Urinary bladder (tissue), 4 donors: ENCODE results near the gene DIPK1C. TPM values are rescaled to one million over a fixed set of nuclear protein-coding genes. Genes with fewer than 3 reads are reported as not detected.

Experiments
- DNase-seq: peaks from one replicate; pipeline ENCODE4 v3.0.0-alpha.2; 2015; ENCODE audit errors: extremely low spot score
- H3K27ac ChIP-seq: one replicate; pipeline ENCODE4 v1.5.1; 2013; ENCODE audit warnings: low read depth, mild to moderate bottlenecking, moderate library complexity
- H3K36me3 ChIP-seq: one replicate; pipeline ENCODE4 v1.6.1; 2013; ENCODE audit warnings: mild to moderate bottlenecking, moderate library complexity; ENCODE audit not compliant: insufficient read depth
- H3K4me1 ChIP-seq: one replicate; pipeline ENCODE4 v1.6.1; 2013; ENCODE audit warnings: mild to moderate bottlenecking, moderate library complexity; ENCODE audit not compliant: insufficient read depth
- H3K4me3 ChIP-seq: one replicate; pipeline ENCODE4 v1.5.1; 2013; ENCODE audit warnings: low read depth, low read length
- WGBS: extraction: QIAGEN DNeasy Blood & Tissue Kit; methylation state at CpG from one replicate; pipeline ENCODE4 v1.1.7; 2013; 5-methylcytosine and 5-hydroxymethylcytosine counted together
- polyA plus RNA-seq: library from polyadenylated mRNA; stranded (reverse); fragments of 200-250 nt; gene quantifications from one replicate; pipeline ENCODE4 v1.2.3, GENCODE V29; 2013
- total RNA-seq: library from RNA; depleted of rRNA; stranded (reverse); fragments of >200 nt; gene quantifications from one replicate; pipeline ENCODE4 v1.2.3, GENCODE V29; 2014
- donor health status: healthy with polysubstance abuse.
- donor health status: healthy.

The DIPK1C gene
- total and polyA plus RNA-seq, 2 donors, result 0.22 to 1.6 TPM

- no peak overlapping the region for H3K27ac ChIP-seq
- no peaks in the 10 kb centered on the region for H3K36me3 ChIP-seq
- no peaks in the 10 kb centered on the region for H3K4me1 ChIP-seq
- DNase-seq, result no peak
- WGBS, result 86% methylated on average over 8 of the region's 8 CpGs
- H3K4me3 ChIP-seq, result no peak overlapping the region
Measured at GRCh38 chr18:74477771-74478170, 20.7 kb upstream of the DIPK1C start.

GRCh38 chr18:74476140-74476539 lies 19.0 kb upstream of the DIPK1C start:
- no peak overlapping the region for H3K27ac ChIP-seq
- 17% methylated on average over 6 of the region's 6 CpGs for WGBS
- H3K36me3 ChIP-seq, result no peaks in the 10 kb centered on the region
- no peaks in the 10 kb centered on the region for H3K4me1 ChIP-seq
- no peak for DNase-seq
- H3K4me3 ChIP-seq, result no peak overlapping the region

GRCh38 chr18:74473976-74474640 lies 17.0 kb upstream of the DIPK1C start:
- Histone ChIP-seq H3K36me3 (no peaks in the 10 kb centered on the region), H3K27ac (no peak overlapping the region), H3K4me1 (no peaks in the 10 kb centered on the region), H3K4me3 (no peak overlapping the region)
- 90% methylated on average over 3 of the region's 3 CpGs for WGBS
- DNase-seq, result no peak

GRCh38 chr18:74472312-74472711 lies 15.2 kb upstream of the DIPK1C start:
- H3K27ac ChIP-seq, result no peak overlapping the region
- DNase-seq, result no peak
- H3K4me3 ChIP-seq, result no peak overlapping the region
- H3K4me1 ChIP-seq, result no peaks in the 10 kb centered on the region
- WGBS, result 64% methylated on average over 2 of the region's 2 CpGs
- no peaks in the 10 kb centered on the region for H3K36me3 ChIP-seq

GRCh38 chr18:74468547-74469061 lies 11.5 kb upstream of the DIPK1C start:
- H3K36me3 ChIP-seq, result no peaks in the 10 kb centered on the region
- H3K4me3 ChIP-seq, result no peak overlapping the region
- no peak for DNase-seq
- 34% methylated on average over 3 of the region's 3 CpGs for WGBS
- H3K27ac ChIP-seq, result no peak overlapping the region
- H3K4me1 ChIP-seq, result no peaks in the 10 kb centered on the region

GRCh38 chr18:74465775-74466174 lies 8.7 kb upstream of the DIPK1C start:
- Histone ChIP-seq H3K27ac (no peak overlapping the region), H3K36me3 (no peaks in the 10 kb centered on the region), H3K4me1 (no peaks in the 10 kb centered on the region), H3K4me3 (no peak overlapping the region)
- 91% methylated on average over 4 of the region's 4 CpGs for WGBS
- DNase-seq, result no peak

- no peak for DNase-seq
- 100% methylated on average over 1 of the region's 1 CpG for WGBS
- Histone ChIP-seq H3K4me3 (no peak overlapping the region), H3K27ac (no peak overlapping the region), H3K4me1 (no peaks in the 10 kb centered on the region), H3K36me3 (no peaks in the 10 kb centered on the region)
Measured at GRCh38 chr18:74463983-74464382, 6.9 kb upstream of the DIPK1C start.

GRCh38 chr18:74463254-74463653 lies 6.1 kb upstream of the DIPK1C start:
- no peak overlapping the region for H3K4me3 ChIP-seq
- H3K36me3 ChIP-seq, result no peaks in the 10 kb centered on the region
- 52% methylated on average over 8 of the region's 8 CpGs for WGBS
- no peaks in the 10 kb centered on the region for H3K4me1 ChIP-seq
- H3K27ac ChIP-seq, result no peak overlapping the region
- no peak for DNase-seq

GRCh38 chr18:74460825-74461224 lies 3.7 kb upstream of the DIPK1C start:
- no peaks in the 10 kb centered on the region for H3K36me3 ChIP-seq
- no peak overlapping the region for H3K27ac ChIP-seq
- WGBS, result 94% methylated on average over 7 of the region's 7 CpGs
- DNase-seq, result no peak
- peaks cover 4% of the 10 kb centered on the region for H3K4me1 ChIP-seq
- no peak overlapping the region for H3K4me3 ChIP-seq

- H3K4me1 ChIP-seq, result peaks cover 4% of the 10 kb centered on the region
- 67% methylated on average over 7 of the region's 7 CpGs for WGBS
- H3K27ac ChIP-seq, result no peak overlapping the region
Measured at GRCh38 chr18:74459889-74460288, 2.8 kb upstream of the DIPK1C start.

GRCh38 chr18:74457725-74458421 lies 765 bp upstream of the DIPK1C start:
- Histone ChIP-seq H3K4me3 (peak overlapping the region; percentile 43), H3K4me1 (peaks cover 4% of the 10 kb centered on the region), H3K36me3 (no peaks in the 10 kb centered on the region), H3K27ac (no peak overlapping the region)
- DNase-seq, result no peak
- WGBS, result 31% methylated on average over 34 of the region's 34 CpGs

More at GRCh38 chr18:74459889-74460288, 2.8 kb upstream of the DIPK1C start:
- DNase-seq, result no peak
- Histone ChIP-seq H3K4me3 (no peak overlapping the region), H3K36me3 (no peaks in the 10 kb centered on the region)

- H3K36me3 ChIP-seq, result no peaks in the 10 kb centered on the region
- no peak overlapping the region for H3K27ac ChIP-seq
- peak overlapping the region; percentile 43 for H3K4me3 ChIP-seq
- DNase-seq, result no peak
- peaks cover 4% of the 10 kb centered on the region for H3K4me1 ChIP-seq
- WGBS, result under 1% methylated on average over 69 of the region's 69 CpGs
Measured at GRCh38 chr18:74456349-74457042, 612 bp downstream of the DIPK1C start.

- Histone ChIP-seq H3K4me3 (no peak overlapping the region), H3K36me3 (no peaks in the 10 kb centered on the region), H3K4me1 (peaks cover 4% of the 10 kb centered on the region), H3K27ac (no peak overlapping the region)
- no peak for DNase-seq
- WGBS, result 17% methylated on average over 7 of the region's 7 CpGs
Measured at GRCh38 chr18:74456017-74456348, 1.1 kb downstream of the DIPK1C start.

- Histone ChIP-seq H3K4me3 (no peak overlapping the region), H3K27ac (no peak overlapping the region), H3K4me1 (peaks cover 4% of the 10 kb centered on the region), H3K36me3 (no peaks in the 10 kb centered on the region)
- DNase-seq, result no peak
- 96% methylated on average over 10 of the region's 10 CpGs for WGBS
Measured at GRCh38 chr18:74455386-74455785, 1.7 kb downstream of the DIPK1C start.
